Prostate gland (tissue), 2 donors: Measurements from ENCODE around the gene CCDC141. TPM values are rescaled to one million over a fixed set of nuclear protein-coding genes. Genes with fewer than 3 reads are reported as not detected.

Source experiments
- DNase-seq: peaks from one replicate; pipeline ENCODE4 v3.0.0-alpha.2; 2019; ENCODE audit warnings: low spot score
- H3K27ac ChIP-seq, 2 donors: fragments of 200-600 bp; sonication (generic); 2 replicates each; pipeline ENCODE4 v1.5.1; 2017 to 2019
- H3K27me3 ChIP-seq: fragments of 200-600 bp; sonication (generic); replicated peaks from 2 replicates; pipeline ENCODE4 v1.5.1; 2019; ENCODE audit not compliant: insufficient read depth
- H3K36me3 ChIP-seq, 2 donors: fragments of 200-600 bp; sonication (generic); 1 replicate in 1 of 2; 2 replicates in 1 of 2; pipeline versions ENCODE4 v1.5.1 to v1.8.1; 2017 to 2019
- H3K4me1 ChIP-seq: fragments of 200-600 bp; sonication (generic); replicated peaks from 2 replicates; pipeline ENCODE4 v1.5.1; 2019
- H3K4me3 ChIP-seq, 2 donors: fragments of 200-600 bp; sonication (generic); 2 replicates each; pipeline ENCODE4 v1.5.1; 2017 to 2019
- H3K9me3 ChIP-seq: fragments of 200-600 bp; sonication (generic); 2 replicates; pipeline ENCODE4 v1.5.1; 2017
- POLR2A ChIP-seq: fragments of 450-650 bp; IDR thresholded peaks from one replicate; pipeline ENCODE4 v1.6.1; 2016; ENCODE audit warnings: antibody characterized with exemption, mild to moderate bottlenecking
- POLR2AphosphoS5 ChIP-seq: sonication (generic); formaldehyde crosslinking; IDR thresholded peaks from one replicate; pipeline ENCODE4 v1.6.1; 2017; ENCODE audit warnings: antibody characterized with exemption
- WGBS: methylation state at CpG from one replicate; pipeline ENCODE4 v1.1.5; 2018; 5-methylcytosine and 5-hydroxymethylcytosine counted together
- intact Hi-C: fragments of 100-400 bp; cut with DNase I; formaldehyde crosslinking; loops from one replicate; pipeline ENCODE4 v1.14.2; 2022
- total RNA-seq, 2 donors: library from RNA; depleted of rRNA; stranded (reverse); fragments of >200 nt; gene quantifications; one replicate each; pipeline ENCODE4 v1.1.0, GENCODE V29; 2016
- TF ChIP-seq, protein P1 (sequence below), 4 experiments: fragments of 200-600 bp in 2 of 4; fragments of 450-650 bp in 2 of 4; sonication (generic) in 2 of 4; IDR thresholded peaks; 1 replicate in 3 of 4; 2 replicates in 1 of 4; pipeline ENCODE4 v1.5.1; 2016 to 2019; ENCODE audit warnings: antibody characterized with exemption in 4 of 4, mild to moderate bottlenecking in 2 of 4, moderate library complexity in 2 of 4

CCDC141 gene
- total RNA-seq, 2 donors from 2014 or later = 0.32 to 8.6 TPM

GRCh38 chr2:178805457-178805856 lies 244.5 kb downstream of the CCDC141 start:
- Histone ChIP-seq H3K36me3 (no peaks in the 10 kb centered on the region), H3K4me1 (peaks cover 4% of the 10 kb centered on the region), H3K27ac (no peak overlapping the region), H3K27me3 (no peaks in the 10 kb centered on the region), H3K4me3 (no peak overlapping the region), H3K9me3 (no peaks in the 10 kb centered on the region)
- no peak for DNase-seq
- no peak for TF ChIP-seq POLR2A
- intact Hi-C loops = no loop called here
- WGBS = 80% methylated on average over 2 of the region's 2 CpGs

- DNase-seq = no peak
- intact Hi-C loops = no loop called here
- TF ChIP-seq, protein P1, sequence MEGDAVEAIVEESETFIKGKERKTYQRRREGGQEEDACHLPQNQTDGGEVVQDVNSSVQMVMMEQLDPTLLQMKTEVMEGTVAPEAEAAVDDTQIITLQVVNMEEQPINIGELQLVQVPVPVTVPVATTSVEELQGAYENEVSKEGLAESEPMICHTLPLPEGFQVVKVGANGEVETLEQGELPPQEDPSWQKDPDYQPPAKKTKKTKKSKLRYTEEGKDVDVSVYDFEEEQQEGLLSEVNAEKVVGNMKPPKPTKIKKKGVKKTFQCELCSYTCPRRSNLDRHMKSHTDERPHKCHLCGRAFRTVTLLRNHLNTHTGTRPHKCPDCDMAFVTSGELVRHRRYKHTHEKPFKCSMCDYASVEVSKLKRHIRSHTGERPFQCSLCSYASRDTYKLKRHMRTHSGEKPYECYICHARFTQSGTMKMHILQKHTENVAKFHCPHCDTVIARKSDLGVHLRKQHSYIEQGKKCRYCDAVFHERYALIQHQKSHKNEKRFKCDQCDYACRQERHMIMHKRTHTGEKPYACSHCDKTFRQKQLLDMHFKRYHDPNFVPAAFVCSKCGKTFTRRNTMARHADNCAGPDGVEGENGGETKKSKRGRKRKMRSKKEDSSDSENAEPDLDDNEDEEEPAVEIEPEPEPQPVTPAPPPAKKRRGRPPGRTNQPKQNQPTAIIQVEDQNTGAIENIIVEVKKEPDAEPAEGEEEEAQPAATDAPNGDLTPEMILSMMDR (IDR thresholded peaks at IDR 0.05) = peak in 1 of 4 experiments; percentile 30
- no peak for TF ChIP-seq POLR2AphosphoS5
- no peak for TF ChIP-seq POLR2A
- no peaks in the 10 kb centered on the region for H3K36me3 ChIP-seq
- no peaks in the 10 kb centered on the region for H3K27me3 ChIP-seq
- H3K9me3 ChIP-seq = no peaks in the 10 kb centered on the region
- peaks cover 4% of the 10 kb centered on the region for H3K4me1 ChIP-seq
- no peak overlapping the region for H3K4me3 ChIP-seq
- WGBS = 94% methylated on average over 3 of the region's 3 CpGs
- H3K27ac ChIP-seq = no peak overlapping the region
Observed at GRCh38 chr2:178804791-178805190, 245.1 kb downstream of the CCDC141 start.

DNA sequence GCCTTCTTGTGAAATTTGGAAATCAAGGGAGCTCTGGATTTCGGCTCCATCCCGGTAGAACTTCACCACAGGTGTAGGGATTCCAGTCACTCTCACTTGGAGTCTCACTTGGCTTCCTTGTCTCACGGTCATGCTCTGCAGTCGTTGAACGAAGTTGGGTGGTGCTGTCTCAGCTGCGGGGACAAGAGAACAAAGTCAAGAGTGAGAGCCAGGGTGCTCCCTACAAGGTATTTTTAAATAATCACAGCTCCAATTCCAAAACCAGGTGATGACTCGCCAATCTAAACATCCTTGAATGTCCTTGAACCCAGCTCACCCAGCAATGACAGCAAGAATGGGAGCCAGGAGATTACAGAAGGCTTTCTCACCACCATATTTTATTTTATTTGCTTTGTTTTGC lies 249.4 kb downstream of the CCDC141 start:
- Histone ChIP-seq H3K9me3 (no peaks in the 10 kb centered on the region), H3K27ac (no peak overlapping the region), H3K4me1 (peaks cover 4% of the 10 kb centered on the region), H3K4me3 (no peak overlapping the region), H3K36me3 (no peaks in the 10 kb centered on the region), H3K27me3 (no peaks in the 10 kb centered on the region)
- 95% methylated on average over 7 of the region's 7 CpGs for WGBS
- TF ChIP-seq, protein P1 (IDR thresholded peaks at IDR 0.05) = no peak
- TF ChIP-seq POLR2A (no peak), POLR2AphosphoS5 (no peak)
- intact Hi-C loops = no loop called here
- no peak for DNase-seq

- no peak overlapping the region for H3K27ac ChIP-seq
- no peaks in the 10 kb centered on the region for H3K36me3 ChIP-seq
- H3K27me3 ChIP-seq = no peaks in the 10 kb centered on the region
- no peak overlapping the region for H3K4me3 ChIP-seq
- WGBS = 96% methylated on average over 19 of the region's 19 CpGs
- TF ChIP-seq POLR2AphosphoS5 (no peak), POLR2A (no peak)
- TF ChIP-seq, protein P1 (IDR thresholded peaks at IDR 0.05) = no peak
- intact Hi-C loops = loop anchor here (5.0 kb wide), 1 partner anchor 113 kb away; no protein-coding TSS in a partner anchor
- no peaks in the 10 kb centered on the region for H3K9me3 ChIP-seq
- peaks cover 4% of the 10 kb centered on the region for H3K4me1 ChIP-seq
- DNase-seq = no peak
Observed at GRCh38 chr2:178799305-178799704, 250.6 kb downstream of the CCDC141 start.

- Histone ChIP-seq H3K4me1 (no peaks in the 10 kb centered on the region), H3K27ac (no peak overlapping the region), H3K9me3 (no peaks in the 10 kb centered on the region), H3K27me3 (no peaks in the 10 kb centered on the region), H3K36me3 (no peaks in the 10 kb centered on the region), H3K4me3 (no peak overlapping the region)
- intact Hi-C loops = loop anchor here (5.0 kb wide), 1 partner anchor 116 kb away; no protein-coding TSS in a partner anchor
- no peak for TF ChIP-seq POLR2A
- TF ChIP-seq, protein P1 (IDR thresholded peaks at IDR 0.05) = peak in 3 of 4 experiments; percentile 47 to 57 (median 56)
- DNase-seq = no peak
- WGBS = 91% methylated on average over 2 of the region's 2 CpGs
Observed at GRCh38 chr2:178796079-178796677, 253.8 kb downstream of the CCDC141 start.
